Activated T-cell treated with anti-CD3 and anti-CD28 coated beads, Interleukin-2, amount 50 U/mL, for 4 hours (primary cell): ENCODE measurements around the gene ZNF148. TPM values are rescaled to one million over a fixed set of nuclear protein-coding genes. Genes with fewer than 3 reads are reported as not detected.

Experiments
- ATAC-seq, 2 donors: fragments of 200-7000 bp; cut with Tn5 transposase; one replicate each; pipeline ENCODE4 v1.10.0; 2021
- DNase-seq: peaks from one replicate; pipeline ENCODE4 v3.0.0-alpha.2; 2020
- H3K27me3 Mint-ChIP-seq: one replicate; pipeline ENCODE4 v1.8.0; 2021; ENCODE audit warnings: low read depth, mixed read lengths
- H3K36me3 Mint-ChIP-seq: one replicate; pipeline ENCODE4 v1.8.0; 2022; ENCODE audit warnings: mixed read lengths; ENCODE audit not compliant: insufficient read depth
- H3K4me1 Mint-ChIP-seq: one replicate; pipeline ENCODE4 v1.8.0; 2021; ENCODE audit warnings: low read depth, mixed read lengths
- H3K4me3 Mint-ChIP-seq: one replicate; pipeline ENCODE4 v1.8.0; 2021; ENCODE audit warnings: mild to moderate bottlenecking, moderate library complexity, mixed read lengths
- H3K9me3 Mint-ChIP-seq: one replicate; pipeline ENCODE4 v1.8.0; 2021; ENCODE audit warnings: mixed read lengths
- total RNA-seq, 3 donors: library from RNA; stranded (reverse); gene quantifications; one replicate each; pipeline ENCODE4 v1.2.1, GENCODE V29; 2021

ZNF148 gene
- total RNA-seq, 3 donors from 2014 or later: 28.9 to 31.1 (median 29.6) TPM

GRCh38 chr3:125386811-125387210 is 11.7 kb upstream of the ZNF148 start:
- Mint-ChIP-seq H3K4me3 (no peak overlapping the region), H3K36me3 (no peaks in the 10 kb centered on the region), H3K27me3 (no peaks in the 10 kb centered on the region), H3K4me1 (peaks cover 16% of the 10 kb centered on the region), H3K9me3 (no peaks in the 10 kb centered on the region)
- DNase-seq: no peak
- no peak for ATAC-seq

GRCh38 chr3:125383744-125384143 is 8.6 kb upstream of the ZNF148 start:
- Mint-ChIP-seq H3K4me1 (peaks cover 10% of the 10 kb centered on the region), H3K36me3 (no peaks in the 10 kb centered on the region), H3K27me3 (no peaks in the 10 kb centered on the region), H3K4me3 (no peak overlapping the region), H3K9me3 (no peaks in the 10 kb centered on the region)
- DNase-seq: no peak
- no peak for ATAC-seq

DNA sequence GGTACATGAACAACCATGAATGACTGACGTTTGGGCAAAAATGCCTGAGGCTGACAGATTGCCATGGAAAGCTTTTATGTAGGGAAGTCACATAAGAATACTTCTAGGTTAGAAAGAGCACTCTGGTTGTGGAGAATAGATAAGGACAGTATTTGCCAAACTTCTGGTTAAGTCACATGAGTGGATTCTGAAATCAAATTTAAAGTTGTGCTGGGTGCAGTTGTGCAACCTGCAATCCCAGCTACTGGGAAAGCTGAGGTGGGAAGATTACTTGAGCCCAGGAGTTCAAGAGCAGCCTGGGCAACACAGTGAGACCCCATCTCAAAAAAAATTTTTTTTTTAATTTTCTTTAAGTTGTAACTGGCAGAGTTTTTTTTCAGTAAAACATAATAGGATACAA is 7.2 kb upstream of the ZNF148 start:
- H3K27me3 Mint-ChIP-seq: no peaks in the 10 kb centered on the region
- no peaks in the 10 kb centered on the region for H3K36me3 Mint-ChIP-seq
- H3K9me3 Mint-ChIP-seq: no peaks in the 10 kb centered on the region
- H3K4me1 Mint-ChIP-seq: peaks cover 8% of the 10 kb centered on the region
- no peak for DNase-seq
- ATAC-seq: no peak
- H3K4me3 Mint-ChIP-seq: no peak overlapping the region

DNA sequence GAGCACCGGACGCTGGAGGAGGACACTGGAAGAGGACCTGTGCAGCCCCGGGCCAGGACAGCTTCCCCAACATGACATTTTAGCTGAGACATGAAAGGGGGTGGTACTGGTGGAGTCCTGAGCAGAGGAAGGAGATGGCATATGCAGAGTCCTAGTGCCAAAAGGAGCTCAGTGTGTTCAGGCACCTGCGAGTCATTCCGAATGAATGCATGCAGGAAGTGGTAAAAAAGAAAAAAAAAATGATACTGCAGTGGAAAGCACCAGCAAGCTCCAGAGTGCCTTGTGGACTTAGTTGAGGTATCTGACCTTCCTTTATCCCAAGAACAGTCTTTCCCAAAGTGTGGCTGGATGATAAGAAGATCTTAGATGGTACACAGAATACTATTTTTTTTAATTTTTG is 6.6 kb upstream of the ZNF148 start:
- DNase-seq: no peak
- Mint-ChIP-seq H3K36me3 (no peaks in the 10 kb centered on the region), H3K4me3 (peak overlapping the region; percentile 11), H3K4me1 (peaks cover 8% of the 10 kb centered on the region), H3K27me3 (no peaks in the 10 kb centered on the region), H3K9me3 (no peaks in the 10 kb centered on the region)
- peak; percentile 72 to 86 for ATAC-seq

- Mint-ChIP-seq H3K27me3 (no peaks in the 10 kb centered on the region), H3K36me3 (no peaks in the 10 kb centered on the region), H3K4me1 (peaks cover 9% of the 10 kb centered on the region), H3K4me3 (no peak overlapping the region), H3K9me3 (no peaks in the 10 kb centered on the region)
- ATAC-seq (no peak), DNase-seq (no peak)
These were observed 6.2 kb upstream of the ZNF148 start for GRCh38 chr3:125381314-125381713.

GRCh38 chr3:125379483-125379882 is 4.4 kb upstream of the ZNF148 start:
- H3K4me3 Mint-ChIP-seq: no peak overlapping the region
- DNase-seq (no peak), ATAC-seq (no peak)
- no peaks in the 10 kb centered on the region for H3K36me3 Mint-ChIP-seq
- no peaks in the 10 kb centered on the region for H3K9me3 Mint-ChIP-seq
- no peaks in the 10 kb centered on the region for H3K27me3 Mint-ChIP-seq
- H3K4me1 Mint-ChIP-seq: peaks cover 19% of the 10 kb centered on the region

DNA sequence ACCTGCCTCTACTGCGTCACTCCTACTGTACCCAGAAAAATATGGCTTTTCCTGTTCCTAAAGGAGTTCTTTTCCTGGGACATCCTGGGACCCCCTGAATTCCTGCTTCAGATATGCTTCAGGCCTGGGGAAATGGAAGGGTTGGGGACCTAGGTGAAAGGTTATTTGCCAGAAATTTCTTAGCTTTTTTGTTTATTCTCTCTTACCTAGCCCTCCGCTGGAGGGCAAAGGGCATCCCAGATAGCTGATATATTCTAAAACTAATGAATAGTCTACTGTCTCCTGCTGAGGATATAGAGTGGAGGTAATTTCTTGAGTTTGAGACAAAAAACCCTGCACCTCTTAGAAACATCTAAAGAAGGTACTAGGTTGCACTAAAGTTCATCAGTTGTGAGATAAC is 3.6 kb upstream of the ZNF148 start:
- Mint-ChIP-seq H3K36me3 (no peaks in the 10 kb centered on the region), H3K27me3 (no peaks in the 10 kb centered on the region)
- no peak for DNase-seq

DNA sequence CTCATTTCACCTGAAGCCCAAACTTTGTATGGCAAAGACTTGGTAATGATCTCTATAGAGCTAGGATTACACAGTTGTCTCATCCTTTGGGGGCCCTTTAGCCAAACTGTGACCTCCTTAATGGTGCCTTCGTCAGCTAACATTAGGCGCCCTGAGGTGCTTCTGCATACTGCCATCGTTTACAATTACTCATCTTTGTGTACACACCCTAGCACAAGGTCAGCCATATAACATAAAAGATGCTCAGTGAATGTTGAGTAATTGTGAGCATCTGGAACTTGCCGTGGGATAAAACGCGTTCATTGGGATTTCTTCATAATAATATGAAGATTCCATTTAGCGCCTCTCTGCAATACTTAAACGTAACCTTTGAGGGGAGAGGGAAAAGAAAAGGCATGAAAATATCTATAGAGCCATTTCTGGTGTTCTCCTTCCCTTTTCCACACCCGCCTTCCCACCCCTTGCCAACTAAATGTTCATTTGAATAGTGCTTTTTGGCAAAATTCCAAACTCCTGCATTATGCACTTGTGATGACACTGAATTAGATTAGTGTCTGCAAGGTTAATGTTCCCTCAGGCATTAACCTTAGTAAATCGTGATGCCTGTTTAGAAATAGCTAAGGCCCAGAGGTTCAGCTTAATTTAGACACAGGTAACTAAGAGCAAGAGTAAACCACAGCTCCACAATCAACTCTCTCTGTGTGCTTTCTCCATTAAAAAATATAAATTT is 990 bp upstream of the ZNF148 start:
- Mint-ChIP-seq H3K4me3 (peak overlapping the region; percentile 98), H3K4me1 (peaks cover 31% of the 10 kb centered on the region), H3K9me3 (no peaks in the 10 kb centered on the region), H3K36me3 (peaks cover 2% of the 10 kb centered on the region), H3K27me3 (no peaks in the 10 kb centered on the region)
- DNase-seq: no peak
- no peak for ATAC-seq

More for the DNA sequence above, 3.6 kb upstream of the ZNF148 start:
- Mint-ChIP-seq H3K4me1 (peaks cover 26% of the 10 kb centered on the region), H3K4me3 (no peak overlapping the region), H3K9me3 (no peaks in the 10 kb centered on the region)
- no peak for ATAC-seq

- H3K27me3 Mint-ChIP-seq: no peaks in the 10 kb centered on the region
- ATAC-seq (peak; percentile 37 to 41), DNase-seq (peak; percentile 26)
- H3K4me3 Mint-ChIP-seq: peak overlapping the region; percentile 91
- no peaks in the 10 kb centered on the region for H3K9me3 Mint-ChIP-seq
- peaks cover 45% of the 10 kb centered on the region for H3K4me1 Mint-ChIP-seq
- H3K36me3 Mint-ChIP-seq: peaks cover 10% of the 10 kb centered on the region
These were observed 577 bp downstream of the ZNF148 start for GRCh38 chr3:125374501-125374995.

- Mint-ChIP-seq H3K9me3 (no peaks in the 10 kb centered on the region), H3K4me1 (peaks cover 78% of the 10 kb centered on the region), H3K27me3 (no peaks in the 10 kb centered on the region), H3K36me3 (peaks cover 22% of the 10 kb centered on the region), H3K4me3 (no peak overlapping the region)
- DNase-seq (no peak), ATAC-seq (no peak)
These were observed 7.5 kb downstream of the ZNF148 start for GRCh38 chr3:125367403-125368230.

DNA sequence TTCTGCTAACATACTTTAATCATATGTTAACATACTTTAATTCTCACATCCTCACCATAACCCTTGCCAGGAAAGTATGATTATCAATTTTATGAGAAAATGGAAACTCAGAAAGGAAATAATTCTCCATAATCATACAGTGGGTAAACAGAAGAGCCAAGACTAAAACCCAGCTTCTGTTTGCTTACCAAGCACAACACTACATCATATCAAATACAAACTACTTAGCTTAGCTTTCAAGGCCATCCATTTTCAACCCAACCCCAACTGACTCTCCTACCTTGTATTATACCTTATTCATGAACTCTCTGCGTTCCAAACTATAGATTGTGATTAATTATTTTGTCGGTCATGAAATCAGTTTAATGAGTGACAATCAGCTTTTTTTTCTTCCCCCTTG is 9.0 kb downstream of the ZNF148 start:
- H3K36me3 Mint-ChIP-seq: peaks cover 21% of the 10 kb centered on the region
- no peaks in the 10 kb centered on the region for H3K9me3 Mint-ChIP-seq
- ATAC-seq (no peak), DNase-seq (no peak)
- no peak overlapping the region for H3K4me3 Mint-ChIP-seq
- peaks cover 83% of the 10 kb centered on the region for H3K4me1 Mint-ChIP-seq
- H3K27me3 Mint-ChIP-seq: no peaks in the 10 kb centered on the region

DNA sequence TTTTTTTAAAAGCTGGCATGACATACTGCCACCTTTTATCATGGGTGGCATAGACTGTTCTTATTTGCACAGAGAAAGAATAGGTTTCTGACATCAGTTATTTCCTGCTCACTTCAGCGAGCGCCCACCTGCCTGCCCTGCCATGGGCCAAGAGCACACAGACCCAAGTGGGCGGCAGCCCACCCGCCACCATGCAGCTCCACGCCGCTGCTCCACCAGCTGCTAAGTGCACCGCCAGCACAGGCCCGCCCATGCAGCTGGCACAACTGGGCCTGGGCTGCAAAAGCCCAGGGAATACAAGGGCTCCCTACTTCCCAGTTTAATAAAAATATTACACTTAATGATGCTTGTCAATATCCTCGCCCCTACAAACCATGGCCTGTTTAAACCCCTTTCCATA is 15.4 kb downstream of the ZNF148 start:
- Mint-ChIP-seq H3K4me1 (peaks cover 69% of the 10 kb centered on the region), H3K9me3 (no peaks in the 10 kb centered on the region), H3K27me3 (no peaks in the 10 kb centered on the region), H3K36me3 (peaks cover 3% of the 10 kb centered on the region), H3K4me3 (no peak overlapping the region)
- DNase-seq (no peak), ATAC-seq (no peak)

GRCh38 chr3:125358923-125359322 is 16.2 kb downstream of the ZNF148 start:
- no peak for DNase-seq
- no peak for ATAC-seq
- H3K4me1 Mint-ChIP-seq: peaks cover 64% of the 10 kb centered on the region
- no peaks in the 10 kb centered on the region for H3K9me3 Mint-ChIP-seq
- H3K27me3 Mint-ChIP-seq: no peaks in the 10 kb centered on the region
- peak overlapping the region; percentile 16 for H3K4me3 Mint-ChIP-seq
- H3K36me3 Mint-ChIP-seq: peaks cover 3% of the 10 kb centered on the region

DNA sequence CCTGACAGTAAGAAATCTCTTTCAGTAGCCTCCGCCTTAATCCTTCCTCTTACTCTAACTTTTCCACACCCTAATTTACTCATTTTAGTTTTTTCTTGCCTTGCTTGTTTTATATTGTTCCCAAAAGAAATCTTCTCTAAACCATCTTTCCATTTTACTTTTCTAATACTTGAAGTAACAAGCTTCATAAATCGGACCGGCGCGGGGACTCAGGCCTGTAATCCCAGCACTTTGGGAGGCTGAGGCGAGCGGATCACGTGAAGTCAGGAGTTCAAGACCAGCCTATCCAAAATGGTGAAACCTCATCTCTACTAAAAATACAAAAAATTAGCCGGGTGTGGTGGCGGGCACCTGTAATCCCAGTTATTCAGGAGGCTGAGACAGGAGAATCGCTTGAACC is 17.3 kb downstream of the ZNF148 start:
- Mint-ChIP-seq H3K4me3 (peak overlapping the region; percentile 77), H3K27me3 (no peaks in the 10 kb centered on the region), H3K36me3 (peaks cover 3% of the 10 kb centered on the region), H3K4me1 (peaks cover 59% of the 10 kb centered on the region), H3K9me3 (no peaks in the 10 kb centered on the region)
- DNase-seq: no peak
- ATAC-seq: no peak
